Stimulated activated naive B cell treated with anti-CD40 and anti-IgM and Interleukin-4, amounts not matched to agents 10 μg/mL and 1 μg/mL and 100 μg/mL, for 72 hours (primary cell): ENCODE measurements around the gene SMIM24.
"Not testable (repeated sequence)": the region's sequence is repeated elsewhere in the genome, so short reads cannot be mapped to it uniquely, and the experiment has no call there.

Experiments used
- ATAC-seq, 2 donors: fragments of 150-1000 bp; cut with Tn5 transposase; replicated peaks; 2 replicates each; pipeline ENCODE4 v1.10.0; 2021; ENCODE audit warnings: moderate library complexity in 1 of 2
- DNase-seq: peaks from one replicate; pipeline ENCODE4 v3.0.0; 2021
- H3K27ac Mint-ChIP-seq: one replicate; pipeline ENCODE4 v1.8.0; 2022; ENCODE audit warnings: mild to moderate bottlenecking, mixed read lengths
- H3K27me3 Mint-ChIP-seq, 2 donors: one replicate each; pipeline ENCODE4 v1.8.0; 2022; ENCODE audit warnings: mixed read lengths in 2 of 2
- H3K36me3 Mint-ChIP-seq, 2 donors: one replicate each; pipeline ENCODE4 v1.8.0; 2022; ENCODE audit warnings: mixed read lengths in 2 of 2, mild to moderate bottlenecking in 1 of 2
- H3K4me1 Mint-ChIP-seq, 2 donors: one replicate each; pipeline ENCODE4 v1.8.0; 2022; ENCODE audit warnings: mixed read lengths in 2 of 2, mild to moderate bottlenecking in 1 of 2
- H3K4me3 Mint-ChIP-seq, 2 donors: one replicate each; pipeline ENCODE4 v1.8.0; 2022; ENCODE audit warnings: mild to moderate bottlenecking in 2 of 2, mixed read lengths in 2 of 2, moderate library complexity in 1 of 2
- H3K9me3 Mint-ChIP-seq, 2 donors: one replicate each; pipeline ENCODE4 v1.8.0; 2022; ENCODE audit warnings: mixed read lengths in 2 of 2, mild to moderate bottlenecking in 1 of 2

Gene SMIM24

DNA sequence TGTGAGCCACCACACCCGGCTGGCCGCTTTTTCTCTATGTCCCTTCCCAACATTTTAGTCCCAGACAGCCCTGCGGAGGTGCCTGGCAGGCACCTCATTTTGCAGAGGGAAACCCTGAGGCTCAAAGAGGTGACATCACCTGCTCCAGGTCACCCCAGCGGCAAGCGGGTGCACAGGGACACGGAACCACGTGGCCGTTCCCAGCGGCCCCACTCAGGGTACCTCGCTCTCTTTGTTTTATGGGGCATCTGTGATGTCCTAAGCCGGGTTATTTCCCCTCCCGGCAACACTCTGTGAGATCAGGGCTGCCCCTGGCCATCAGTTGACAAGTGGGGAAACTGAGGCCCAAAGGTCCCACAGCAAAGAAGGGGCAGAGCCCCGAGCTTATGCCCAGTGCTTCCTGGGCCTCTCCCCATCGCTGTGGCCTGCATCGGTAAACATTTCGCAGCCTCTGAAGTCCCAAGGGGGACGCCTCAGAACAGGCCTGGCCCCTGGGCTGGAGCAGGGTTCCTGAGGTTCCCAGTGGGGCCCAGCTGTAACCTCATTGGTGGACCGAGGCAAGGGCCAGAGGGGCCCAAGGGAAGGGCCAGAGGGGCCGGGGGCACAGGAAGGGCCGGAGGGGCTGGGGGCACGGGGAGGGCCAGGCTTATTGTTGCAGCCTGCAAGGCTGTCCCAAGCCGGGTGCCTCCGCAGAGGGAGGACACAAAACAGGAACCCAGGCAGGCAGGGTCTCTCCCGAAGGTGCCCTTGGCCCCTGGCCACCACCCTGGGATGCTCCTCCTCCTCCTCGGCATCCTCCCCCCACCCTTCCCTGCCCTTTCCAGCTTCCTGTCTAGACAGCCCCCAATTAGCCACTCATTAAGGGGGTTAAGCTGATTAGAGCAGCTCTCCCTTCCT, 39.0 kb downstream of the SMIM24 start:
- Mint-ChIP-seq H3K4me3 (no peak overlapping the region), H3K27me3 (no peaks in the 10 kb centered on the region), H3K9me3 (no peaks in the 10 kb centered on the region), H3K4me1 (peaks cover 9% of the 10 kb centered on the region in 2 donors), H3K27ac (no peak overlapping the region), H3K36me3 (peaks cover 13 to 30% of the 10 kb centered on the region in 2 donors)
- DNase-seq: no peak
- ATAC-seq: no peak

GRCh38 chr19:3440082-3440481, 40.2 kb downstream of the SMIM24 start:
- no peak overlapping the region for H3K27ac Mint-ChIP-seq
- H3K27me3 Mint-ChIP-seq: no peaks in the 10 kb centered on the region
- ATAC-seq (peak; percentile 46 to 60), DNase-seq (peak; percentile 39)
- H3K9me3 Mint-ChIP-seq: no peaks in the 10 kb centered on the region
- peaks cover 11 to 28% of the 10 kb centered on the region in 2 donors for H3K36me3 Mint-ChIP-seq
- H3K4me3 Mint-ChIP-seq: no peak overlapping the region
- H3K4me1 Mint-ChIP-seq: peaks cover 13 to 16% of the 10 kb centered on the region in 2 donors

DNA sequence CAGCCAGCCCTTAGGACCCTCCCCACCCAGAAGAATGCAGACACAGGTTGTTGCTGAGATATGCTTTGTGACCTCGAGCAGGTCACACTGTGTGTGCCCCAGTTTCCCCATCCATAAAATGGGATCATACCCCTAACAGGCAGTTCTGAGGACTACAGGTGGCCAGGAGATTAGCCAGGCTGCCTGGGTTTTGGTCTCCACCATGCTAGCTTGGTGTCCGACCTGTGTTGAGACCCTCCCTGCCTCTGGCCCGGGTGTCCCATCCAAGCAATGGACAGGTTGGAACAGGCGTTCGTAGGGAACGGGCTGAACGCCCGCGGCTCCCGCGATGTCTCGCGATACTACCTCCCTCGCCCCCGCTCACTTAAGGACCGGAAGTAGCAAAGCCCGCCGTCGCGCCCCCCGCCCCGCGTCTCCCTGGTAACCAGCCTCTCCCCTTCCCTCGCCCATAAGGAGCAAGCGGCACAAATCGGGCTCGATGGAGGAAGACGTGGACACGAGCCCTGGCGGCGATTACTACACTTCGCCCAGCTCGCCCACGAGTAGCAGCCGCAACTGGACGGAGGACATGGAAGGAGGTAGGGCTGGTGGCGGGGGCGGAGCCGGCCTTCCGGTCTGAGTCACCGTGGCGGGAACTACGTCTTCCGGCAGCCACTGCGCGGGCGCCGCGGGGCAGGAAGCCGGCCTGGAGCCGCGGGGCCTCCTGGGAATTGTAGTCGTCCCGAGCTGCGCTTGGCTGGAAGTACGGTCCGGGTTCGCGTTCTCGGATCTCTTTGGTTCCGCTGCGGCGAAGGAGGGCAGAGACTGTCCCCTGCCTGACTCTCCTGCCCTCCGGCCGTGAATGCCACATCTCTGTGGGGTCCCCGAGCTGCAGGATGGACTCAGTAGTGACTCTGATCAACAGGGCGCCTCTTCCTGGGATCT, 45.4 kb downstream of the SMIM24 start:
- ATAC-seq: peak; percentile 95 to 97
- peak overlapping the region; percentile 100 for H3K27ac Mint-ChIP-seq
- DNase-seq: peak; percentile 97
- H3K36me3 Mint-ChIP-seq: peaks cover 20 to 28% of the 10 kb centered on the region in 2 donors
- no peaks in the 10 kb centered on the region for H3K27me3 Mint-ChIP-seq
- no peaks in the 10 kb centered on the region for H3K9me3 Mint-ChIP-seq
- peak overlapping the region; percentile 96 to 99 for H3K4me3 Mint-ChIP-seq
- peaks cover 14 to 26% of the 10 kb centered on the region in 2 donors for H3K4me1 Mint-ChIP-seq

DNA sequence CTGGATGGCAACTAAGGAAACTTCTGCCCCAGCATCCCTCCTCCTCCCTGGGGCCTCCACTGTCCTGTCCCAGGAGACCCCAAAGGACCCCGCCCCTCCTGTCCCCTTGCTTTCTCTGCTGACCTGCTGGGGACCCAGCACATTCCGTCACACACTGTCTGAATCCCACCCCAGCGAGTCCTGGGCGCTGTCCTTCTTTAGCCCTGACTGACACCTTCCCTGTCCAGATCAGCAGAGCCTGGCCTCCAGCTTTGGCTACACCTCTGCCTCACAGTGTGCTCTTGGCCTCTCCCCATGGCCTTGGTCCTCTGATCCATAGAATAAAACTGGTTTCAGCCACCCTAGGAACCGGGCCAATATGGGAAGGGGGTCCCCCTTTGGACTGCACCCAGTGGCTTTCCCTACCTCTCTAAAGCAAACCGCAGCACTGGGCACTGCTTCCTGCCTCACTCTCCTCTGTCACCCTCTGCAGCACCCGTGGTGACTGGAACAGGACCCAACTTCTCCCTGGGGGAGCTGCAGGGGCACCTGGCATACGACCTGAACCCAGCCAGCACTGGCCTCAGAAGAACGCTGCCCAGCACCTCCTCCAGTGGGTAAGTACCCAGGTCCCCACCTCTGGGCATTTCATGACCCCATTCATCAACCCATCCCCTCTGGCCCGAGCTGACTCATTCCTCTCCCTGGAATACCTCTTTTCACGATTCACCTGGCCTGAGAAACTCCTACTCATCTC, 46.4 kb downstream of the SMIM24 start:
- ATAC-seq (no peak), DNase-seq (no peak)
- H3K27ac Mint-ChIP-seq: peak overlapping the region; percentile 100
- peaks cover 20 to 26% of the 10 kb centered on the region in 2 donors for H3K36me3 Mint-ChIP-seq
- H3K9me3 Mint-ChIP-seq: no peaks in the 10 kb centered on the region
- peaks cover 16 to 35% of the 10 kb centered on the region in 2 donors for H3K4me1 Mint-ChIP-seq
- H3K27me3 Mint-ChIP-seq: no peaks in the 10 kb centered on the region
- peak overlapping the region; percentile 96 to 99 for H3K4me3 Mint-ChIP-seq

DNA sequence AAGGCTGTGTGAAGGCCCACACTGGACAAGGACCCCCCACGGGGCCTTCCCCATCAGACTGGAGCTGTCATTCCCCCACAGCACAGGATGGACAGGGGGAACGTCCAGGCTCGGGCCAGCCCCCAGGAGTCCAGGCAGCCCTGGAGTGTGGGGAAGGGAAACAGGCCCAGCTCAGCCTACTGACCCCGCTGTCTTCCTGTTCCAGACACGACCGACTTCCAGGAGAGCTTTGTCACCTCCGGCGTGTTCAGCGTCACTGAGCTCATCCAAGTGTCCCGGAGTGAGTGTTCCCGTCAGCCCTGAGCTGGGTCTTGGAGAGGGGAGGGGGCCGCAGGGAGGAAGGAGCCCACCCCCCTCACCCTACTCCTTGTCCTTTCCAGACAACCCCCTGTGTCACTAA, 47.0 kb downstream of the SMIM24 start:
- H3K4me1 Mint-ChIP-seq: peaks cover 22 to 42% of the 10 kb centered on the region in 2 donors
- ATAC-seq: no peak
- no peak for DNase-seq
- no peaks in the 10 kb centered on the region for H3K9me3 Mint-ChIP-seq
- peaks cover 20 to 26% of the 10 kb centered on the region in 2 donors for H3K36me3 Mint-ChIP-seq
- H3K4me3 Mint-ChIP-seq: no peak overlapping the region
- no peaks in the 10 kb centered on the region for H3K27me3 Mint-ChIP-seq
- no peak overlapping the region for H3K27ac Mint-ChIP-seq

- Mint-ChIP-seq H3K4me3 (no peak overlapping the region), H3K4me1 (peaks cover 27 to 54% of the 10 kb centered on the region in 2 donors), H3K36me3 (peaks cover 22 to 24% of the 10 kb centered on the region in 2 donors), H3K27ac (no peak overlapping the region), H3K27me3 (no peaks in the 10 kb centered on the region), H3K9me3 (peaks cover 0 to 1% of the 10 kb centered on the region in 2 donors)
- ATAC-seq (no peak), DNase-seq (no peak)
These were observed 48.4 kb downstream of the SMIM24 start for GRCh38 chr19:3431760-3432397.

- not testable (repeated sequence) for H3K27ac Mint-ChIP-seq, ATAC-seq, DNase-seq, H3K27me3 Mint-ChIP-seq, H3K4me3 Mint-ChIP-seq, H3K9me3 Mint-ChIP-seq
- Mint-ChIP-seq H3K4me1 (peaks cover 22 to 47% of the 10 kb centered on the region in 2 donors), H3K36me3 (peaks cover 26 to 28% of the 10 kb centered on the region in 2 donors)
These were observed 50.0 kb downstream of the SMIM24 start for GRCh38 chr19:3430366-3430680.

DNA sequence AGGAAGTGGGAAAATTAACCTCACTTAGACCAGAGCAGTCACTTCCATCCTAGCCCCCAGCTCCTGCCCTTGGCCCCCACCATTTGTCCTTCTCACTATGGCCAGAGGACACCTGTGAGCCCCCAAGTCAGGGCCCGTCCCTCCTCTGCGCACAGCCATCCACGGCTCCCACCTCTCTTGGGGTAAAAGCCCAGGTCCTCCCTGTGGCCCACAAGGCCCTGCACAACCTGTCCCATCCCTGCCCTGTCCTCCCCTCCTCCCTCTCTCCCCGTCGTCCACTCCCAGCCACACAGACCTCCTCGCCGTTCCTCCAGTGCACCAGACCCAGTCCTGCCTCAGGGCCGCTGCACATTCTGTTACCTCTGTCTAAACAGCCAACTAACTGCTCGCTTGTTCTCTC, 53.9 kb downstream of the SMIM24 start:
- peaks cover 13 to 34% of the 10 kb centered on the region in 2 donors for H3K4me1 Mint-ChIP-seq
- DNase-seq (no peak), ATAC-seq (no peak)
- peaks cover 0 to 1% of the 10 kb centered on the region in 2 donors for H3K9me3 Mint-ChIP-seq
- no peaks in the 10 kb centered on the region for H3K27me3 Mint-ChIP-seq
- no peak overlapping the region for H3K4me3 Mint-ChIP-seq
- H3K36me3 Mint-ChIP-seq: peaks cover 12 to 18% of the 10 kb centered on the region in 2 donors
- no peak overlapping the region for H3K27ac Mint-ChIP-seq
